ENCODE data around the gene SLC6A16.

DNA sequence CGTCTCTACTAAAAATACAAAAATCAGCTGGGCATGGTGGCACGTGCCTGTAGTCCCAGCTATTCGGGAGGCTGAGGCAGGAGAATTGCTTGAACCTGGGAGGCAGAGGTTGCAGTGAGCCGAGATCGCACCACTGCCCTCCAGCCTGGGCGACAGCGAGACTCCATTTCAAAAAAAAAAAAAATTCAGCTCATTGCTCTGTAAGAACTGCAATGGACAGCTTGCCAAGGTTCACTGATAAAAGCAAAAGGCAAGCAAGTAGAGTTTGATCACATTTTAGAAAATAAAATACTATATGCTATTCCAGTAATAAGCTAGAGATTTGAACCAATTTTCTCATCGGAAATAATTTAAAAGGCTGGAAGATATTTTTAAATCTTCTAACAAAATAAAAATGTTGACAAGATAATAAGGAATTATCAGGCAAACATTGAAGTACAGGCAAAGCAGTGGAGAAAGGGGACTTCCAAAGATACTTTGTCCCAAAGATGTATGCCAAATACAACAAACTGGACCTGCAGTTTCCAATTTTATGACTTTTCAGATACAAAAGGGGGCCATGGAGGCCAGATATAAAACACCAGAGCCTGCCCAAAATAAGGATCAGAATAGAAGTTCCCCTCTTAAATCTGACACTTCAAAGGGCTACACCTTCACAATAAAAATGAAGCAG is 29.6 kb downstream of the SLC6A16 start:
- TF ChIP-seq CTCF (IDR thresholded peaks at IDR 0.05; ENCODE audit: insufficient read depth, low read length) (no peak), SPI1 (IDR thresholded peaks at IDR 0.05; ENCODE audit: borderline replicate concordance, low read depth) (no peak), POLR2AphosphoS5 (IDR thresholded peaks at IDR 0.05; ENCODE audit: low read depth) (no peak), GABPA (IDR thresholded peaks at IDR 0.05; ENCODE audit: low read depth) (no peak)
- TF ChIP-seq, protein P1, sequence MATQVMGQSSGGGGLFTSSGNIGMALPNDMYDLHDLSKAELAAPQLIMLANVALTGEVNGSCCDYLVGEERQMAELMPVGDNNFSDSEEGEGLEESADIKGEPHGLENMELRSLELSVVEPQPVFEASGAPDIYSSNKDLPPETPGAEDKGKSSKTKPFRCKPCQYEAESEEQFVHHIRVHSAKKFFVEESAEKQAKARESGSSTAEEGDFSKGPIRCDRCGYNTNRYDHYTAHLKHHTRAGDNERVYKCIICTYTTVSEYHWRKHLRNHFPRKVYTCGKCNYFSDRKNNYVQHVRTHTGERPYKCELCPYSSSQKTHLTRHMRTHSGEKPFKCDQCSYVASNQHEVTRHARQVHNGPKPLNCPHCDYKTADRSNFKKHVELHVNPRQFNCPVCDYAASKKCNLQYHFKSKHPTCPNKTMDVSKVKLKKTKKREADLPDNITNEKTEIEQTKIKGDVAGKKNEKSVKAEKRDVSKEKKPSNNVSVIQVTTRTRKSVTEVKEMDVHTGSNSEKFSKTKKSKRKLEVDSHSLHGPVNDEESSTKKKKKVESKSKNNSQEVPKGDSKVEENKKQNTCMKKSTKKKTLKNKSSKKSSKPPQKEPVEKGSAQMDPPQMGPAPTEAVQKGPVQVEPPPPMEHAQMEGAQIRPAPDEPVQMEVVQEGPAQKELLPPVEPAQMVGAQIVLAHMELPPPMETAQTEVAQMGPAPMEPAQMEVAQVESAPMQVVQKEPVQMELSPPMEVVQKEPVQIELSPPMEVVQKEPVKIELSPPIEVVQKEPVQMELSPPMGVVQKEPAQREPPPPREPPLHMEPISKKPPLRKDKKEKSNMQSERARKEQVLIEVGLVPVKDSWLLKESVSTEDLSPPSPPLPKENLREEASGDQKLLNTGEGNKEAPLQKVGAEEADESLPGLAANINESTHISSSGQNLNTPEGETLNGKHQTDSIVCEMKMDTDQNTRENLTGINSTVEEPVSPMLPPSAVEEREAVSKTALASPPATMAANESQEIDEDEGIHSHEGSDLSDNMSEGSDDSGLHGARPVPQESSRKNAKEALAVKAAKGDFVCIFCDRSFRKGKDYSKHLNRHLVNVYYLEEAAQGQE (IDR thresholded peaks at IDR 0.05; ENCODE audit: insufficient replicate concordance, low read depth), result no peak

All from HL-60 (cell line).